IMR-90 (cell line): Measurements from ENCODE around the gene ESYT3. TPM values are rescaled to one million over a fixed set of nuclear protein-coding genes. Genes with fewer than 3 reads are reported as not detected.

Experiments used
- ATAC-seq: fragments of 200-7000 bp; cut with Tn5 transposase; 2 replicates; pipeline ENCODE4 v1.9.1; 2020; ENCODE audit warnings: low read depth, mild to moderate bottlenecking, moderate library complexity
- BruUV-seq: library from RNA; stranded (reverse); fragments of 400-500 nt; replicated peaks from 2 replicates; lab custom pipeline; 2021; lab: Mats Ljungman, UMichigan
- CTCF ChIA-PET: fragments of 300-600 bp; formaldehyde crosslinking; extraction: SDS; loops from one replicate; lab custom pipeline; 2021; ENCODE audit warnings: antibody characterized with exemption; lab: Yijun Ruan, JAX
- POLR2A ChIA-PET: fragments of 300-600 bp; sonication (Branson Sonifier 250); formaldehyde crosslinking; loops from one replicate; lab custom pipeline; 2022; ENCODE audit warnings: antibody characterized with exemption; ENCODE audit not compliant: unreplicated experiment; lab: Charles Lee
- DNase-seq: peaks from one replicate; pipeline ENCODE4 v3.0.0; 2013
- H2AFZ ChIP-seq: replicated peaks from 2 replicates; pipeline ENCODE3; 2013; ENCODE audit warnings: low read length, mild to moderate bottlenecking; ENCODE audit not compliant: poor library complexity
- H2AK5ac ChIP-seq: 2 replicates; pipeline ENCODE4 v1.6.1; 2013; ENCODE audit warnings: low read depth, low read length, inconsistent platforms
- H2AK9ac ChIP-seq: replicated peaks from 2 replicates; pipeline ENCODE3; 2013; ENCODE audit warnings: mild to moderate bottlenecking, low read depth, low read length, moderate library complexity; ENCODE audit not compliant: poor library complexity
- H2BK120ac ChIP-seq: 2 replicates; pipeline ENCODE4 v1.6.1; 2013; ENCODE audit warnings: low read depth, low read length, inconsistent platforms
- H2BK15ac ChIP-seq: 3 replicates; pipeline ENCODE4 v1.6.1; 2013; ENCODE audit warnings: low read depth, low read length, inconsistent platforms
- H2BK20ac ChIP-seq: 2 replicates; pipeline ENCODE4 v1.6.1; 2013; ENCODE audit warnings: low read depth, mild to moderate bottlenecking, inconsistent platforms, low read length, moderate library complexity
- H2BK5ac ChIP-seq: 2 replicates; pipeline ENCODE4 v1.6.1; 2013; ENCODE audit warnings: mild to moderate bottlenecking, low read depth, low read length, inconsistent platforms; ENCODE audit not compliant: poor library complexity, severe bottlenecking
- H3K14ac ChIP-seq: replicated peaks from 2 replicates; pipeline ENCODE4 v1.6.1; 2013; ENCODE audit warnings: low read depth, low read length, inconsistent platforms
- H3K18ac ChIP-seq: 2 replicates; pipeline ENCODE4 v1.6.1; 2013; ENCODE audit warnings: low read depth, low read length, control low read depth
- H3K23ac ChIP-seq: 2 replicates; pipeline ENCODE4 v1.6.1; 2013; ENCODE audit warnings: low read depth, low read length, inconsistent platforms
- H3K27ac ChIP-seq: 2 replicates; pipeline ENCODE4 v1.5.1; 2013; ENCODE audit warnings: mild to moderate bottlenecking, control low read depth, low read length; ENCODE audit not compliant: insufficient read depth
- H3K27me3 ChIP-seq: 2 replicates; pipeline ENCODE4 v1.6.1; 2013; ENCODE audit warnings: low read length; ENCODE audit not compliant: control insufficient read depth, insufficient read depth
- H3K36me3 ChIP-seq: 2 replicates; pipeline ENCODE4 v1.6.1; 2013; ENCODE audit warnings: low read length, mixed read lengths; ENCODE audit not compliant: control insufficient read depth, insufficient read depth
- H3K4ac ChIP-seq: 2 replicates; pipeline ENCODE4 v1.6.1; 2013; ENCODE audit warnings: low read depth, low read length, inconsistent platforms
- H3K4me1 ChIP-seq: 2 replicates; pipeline ENCODE4 v1.6.1; 2013; ENCODE audit warnings: low read length, mixed read lengths; ENCODE audit not compliant: control insufficient read depth, insufficient read depth
- H3K4me2 ChIP-seq: 2 replicates; pipeline ENCODE4 v1.6.1; 2013; ENCODE audit warnings: low read depth, mild to moderate bottlenecking, control low read depth, low read length, moderate library complexity
- H3K4me3 ChIP-seq: 2 replicates; pipeline ENCODE4 v1.5.1; 2013; ENCODE audit warnings: low read depth, mild to moderate bottlenecking, control low read depth, low read length, moderate library complexity; ENCODE audit not compliant: insufficient read depth
- H3K56ac ChIP-seq: 2 replicates; pipeline ENCODE4 v1.6.1; 2013; ENCODE audit warnings: low read length, inconsistent platforms; ENCODE audit not compliant: insufficient read depth; ENCODE audit errors: extremely low read depth
- H3K79me1 ChIP-seq, 2 experiments: 2 replicates each; pipeline ENCODE4 v1.6.1; 2013; ENCODE audit warnings: low read length in 2 of 2, inconsistent platforms in 1 of 2, low read depth in 1 of 2
- H3K9ac ChIP-seq: 2 replicates; pipeline ENCODE4 v1.6.1; 2013; ENCODE audit warnings: low read depth, low read length, control low read depth
- H3K9me1 ChIP-seq: 2 replicates; pipeline ENCODE4 v1.6.1; 2013; ENCODE audit warnings: low read length, inconsistent platforms; ENCODE audit not compliant: insufficient read depth
- H3K9me3 ChIP-seq: 2 replicates; pipeline ENCODE4 v1.6.1; 2013; ENCODE audit warnings: low read length; ENCODE audit not compliant: control insufficient read depth, insufficient read depth
- H4K20me1 ChIP-seq: 2 replicates; pipeline ENCODE4 v1.6.1; 2013; ENCODE audit warnings: low read length, inconsistent platforms; ENCODE audit not compliant: insufficient read depth
- H4K5ac ChIP-seq: 2 replicates; pipeline ENCODE4 v1.6.1; 2013; ENCODE audit warnings: mild to moderate bottlenecking, low read depth, low read length, control low read depth
- H4K8ac ChIP-seq, 2 experiments: 2 replicates each; pipeline ENCODE4 v1.6.1; 2013; ENCODE audit warnings: low read depth in 2 of 2, low read length in 2 of 2, control low read depth in 1 of 2, inconsistent platforms in 1 of 2
- H4K91ac ChIP-seq: 2 replicates; pipeline ENCODE4 v1.6.1; 2013; ENCODE audit warnings: low read depth, low read length, inconsistent platforms; ENCODE audit not compliant: insufficient read depth
- BHLHE40 ChIP-seq: fragments of 150-350 bp; IDR thresholded peaks from 2 replicates; pipeline ENCODE4 v1.6.1; 2016; ENCODE audit warnings: mild to moderate bottlenecking, low read depth, low read length
- CEBPB ChIP-seq: IDR thresholded peaks from 2 replicates; pipeline ENCODE4 v1.6.1; 2012; ENCODE audit warnings: low read depth, low read length, improper control_type of control experiment
- CTCF ChIP-seq: conservative IDR thresholded peaks from 2 replicates; pipeline ENCODE4 v1.5.1; 2012; ENCODE audit warnings: mild to moderate bottlenecking, low read depth, low read length, improper control_type of control experiment
- ELK1 ChIP-seq: fragments of 150-350 bp; IDR thresholded peaks from 2 replicates; pipeline ENCODE4 v1.6.1; 2016; ENCODE audit warnings: low read depth, mild to moderate bottlenecking, low read length, moderate library complexity, borderline replicate concordance
- MXI1 ChIP-seq: IDR thresholded peaks from 2 replicates; pipeline ENCODE4 v1.6.1; 2012; ENCODE audit warnings: low read depth, mild to moderate bottlenecking, low read length, moderate library complexity, borderline replicate concordance
- RCOR1 ChIP-seq: IDR thresholded peaks from 2 replicates; pipeline ENCODE4 v1.6.1; 2012; ENCODE audit warnings: mild to moderate bottlenecking, low read length, improper control_type of control experiment; ENCODE audit not compliant: insufficient replicate concordance
- RFX5 ChIP-seq: IDR thresholded peaks from 2 replicates; pipeline ENCODE4 v1.8.0; 2012; ENCODE audit warnings: low read depth, mild to moderate bottlenecking, low read length, moderate library complexity
- SMC3 ChIP-seq: fragments of 150-350 bp; IDR thresholded peaks from 2 replicates; pipeline ENCODE4 v1.6.1; 2016; ENCODE audit warnings: low read depth, mild to moderate bottlenecking, antibody characterized with exemption, low read length, moderate library complexity
- WGBS, 2 experiments: methylation state at CpG; one replicate each; pipeline versions ENCODE4 v1.1.5 to v1.1.7; 2013; ENCODE audit warnings: missing lambda C conversion rate in 2 of 2; ENCODE audit not compliant: insufficient read length in 1 of 2; ENCODE audit errors: extremely low coverage in 2 of 2; 5-methylcytosine and 5-hydroxymethylcytosine counted together
- dilution Hi-C: fragments of 300-500 bp; cut with HindIII; formaldehyde crosslinking; loops from one replicate; pipeline ENCODE4 v1.14.3; 2018; ENCODE audit warnings: low sequenced_read_pairs; ENCODE audit not compliant: unreplicated experiment
- in situ Hi-C: fragments of 300-500 bp; cut with MboI; formaldehyde crosslinking; loops from 3 replicates; pipeline ENCODE4 v1.14.3; 2019; ENCODE audit warnings: low sequenced_read_pairs, inconsistent platforms, mixed read lengths
- intact Hi-C: fragments of 100-400 bp; cut with micrococcal nuclease; formaldehyde crosslinking; loops from 2 replicates; pipeline ENCODE4 v1.10.0; 2022
- polyA plus RNA-seq, 3 experiments: library from polyadenylated mRNA; depleted of rRNA; stranded (reverse); fragments of >200 nt; gene quantifications; 2 replicates each; pipeline ENCODE4 v1.2.3, GENCODE V29; 2012; ENCODE audit warnings: low replicate concordance in 1 of 3
- total RNA-seq: library from RNA; depleted of rRNA; stranded (reverse); fragments of >200 nt; gene quantifications from 2 replicates; pipeline ENCODE4 v1.2.3, GENCODE V29; 2012

Gene ESYT3
- total and polyA plus RNA-seq, 2 of the 4 experiments (the other 2 are of a cell fraction), result under 0.01 to 0.02 TPM

- no peaks in the 10 kb centered on the region for H3K9me3 ChIP-seq
- ChIA-PET CTCF (interaction anchor here (1.4 kb wide), 1 partner anchor 446 kb away, joined by 3 read pairs; no protein-coding TSS in a partner anchor), POLR2A (no interaction called here)
- H3K4me1 ChIP-seq, result no peaks in the 10 kb centered on the region
- intact Hi-C loops, result no loop called here
- no peak overlapping the region for H4K8ac ChIP-seq
- H3K9me1 ChIP-seq, result no peaks in the 10 kb centered on the region
- BruUV-seq, result no TSS peak
- no peak overlapping the region for H2AK5ac ChIP-seq
- dilution Hi-C loops, result no loop called here
- no peak overlapping the region for H4K5ac ChIP-seq
- no peaks in the 10 kb centered on the region for H3K79me1 ChIP-seq
- peaks cover 9% of the 10 kb centered on the region for H3K27me3 ChIP-seq
- no peak overlapping the region for H2BK15ac ChIP-seq
- H3K14ac ChIP-seq, result no peak overlapping the region
- H3K4me3 ChIP-seq, result no peak overlapping the region
- no CpG with 5 or more reads among the region's 6 CpGs for WGBS, 2 experiments
- no peaks in the 10 kb centered on the region for H4K20me1 ChIP-seq
- no peak overlapping the region for H2AFZ ChIP-seq
- H3K23ac ChIP-seq, result no peak overlapping the region; the same call in 1 of the 2 replicates
- H3K4ac ChIP-seq, result no peak overlapping the region
- DNase-seq (no peak), ATAC-seq (no peak)
- H3K36me3 ChIP-seq, result no peaks in the 10 kb centered on the region
- no peak overlapping the region for H2AK9ac ChIP-seq
- no peak overlapping the region for H2BK120ac ChIP-seq
- no peak overlapping the region for H2BK20ac ChIP-seq
- H2BK5ac ChIP-seq, result no peak overlapping the region
- H3K18ac ChIP-seq, result no peak overlapping the region
- H3K27ac ChIP-seq, result no peak overlapping the region
- no peak overlapping the region for H3K4me2 ChIP-seq
- no peak for TF ChIP-seq SMC3
- no peak for TF ChIP-seq RFX5
- TF ChIP-seq RCOR1, result no peak
- TF ChIP-seq ELK1, result no peak
- no peak for TF ChIP-seq CEBPB
- TF ChIP-seq CTCF, result no peak
- TF ChIP-seq MXI1, result no peak
- no peak for TF ChIP-seq BHLHE40
- no peak overlapping the region for H3K56ac ChIP-seq
- in situ Hi-C loops, result no loop called here
- H3K9ac ChIP-seq, result no peak overlapping the region
- no peak overlapping the region for H4K91ac ChIP-seq
Measured at GRCh38 chr3:138469874-138470273, 35.5 kb downstream of the ESYT3 start.
